ENCODE data around the gene TAF8. TPM values are rescaled to one million over a fixed set of nuclear protein-coding genes. Genes with fewer than 3 reads are reported as not detected.

Gene TAF8
- polyA plus RNA-seq, 1 donor, result 18.3 TPM

- DNase-seq, result no peak
Observed at GRCh38 chr6:42066156-42066675, 15.9 kb downstream of the TAF8 start.

- DNase-seq, result no peak
Observed at GRCh38 chr6:42068173-42068572, 17.8 kb downstream of the TAF8 start.

- no peak for DNase-seq
Observed at GRCh38 chr6:42068872-42069522, 18.7 kb downstream of the TAF8 start.

GRCh38 chr6:42071881-42072583, 21.7 kb downstream of the TAF8 start:
- no peak for DNase-seq

GRCh38 chr6:42073287-42073686, 23.0 kb downstream of the TAF8 start:
- no peak for DNase-seq

- peak; percentile 72 for DNase-seq
Observed at GRCh38 chr6:42075159-42075838, 25.0 kb downstream of the TAF8 start.

GRCh38 chr6:42078386-42078785, 28.1 kb downstream of the TAF8 start:
- no peak for DNase-seq

- no peak for DNase-seq
Observed at GRCh38 chr6:42079941-42080464, 29.7 kb downstream of the TAF8 start.

GRCh38 chr6:42083530-42083929, 33.2 kb downstream of the TAF8 start:
- no peak for DNase-seq

- no peak for DNase-seq
Observed at GRCh38 chr6:42084889-42085288, 34.6 kb downstream of the TAF8 start.

GRCh38 chr6:42086046-42087035, 36.0 kb downstream of the TAF8 start:
- DNase-seq, result no peak

GRCh38 chr6:42088101-42088591, 37.8 kb downstream of the TAF8 start:
- no peak for DNase-seq

GRCh38 chr6:42090819-42091717, 40.7 kb downstream of the TAF8 start:
- DNase-seq, result no peak

- DNase-seq, result no peak
Observed at GRCh38 chr6:42091718-42092023, 41.3 kb downstream of the TAF8 start.

- no peak for DNase-seq
Observed at GRCh38 chr6:42093582-42094329, 43.4 kb downstream of the TAF8 start.

GRCh38 chr6:42095094-42095493, 44.8 kb downstream of the TAF8 start:
- no peak for DNase-seq

- no peak for DNase-seq
Observed at GRCh38 chr6:42095776-42096541, 45.6 kb downstream of the TAF8 start.

- DNase-seq, result no peak
Observed at GRCh38 chr6:42099340-42100028, 49.2 kb downstream of the TAF8 start.
